Measurements from ENCODE around the gene GCH1.

- TF ChIP-seq HDAC2 (IDR thresholded peaks at IDR 0.05) (no peak), MYC (IDR thresholded peaks at IDR 0.05; ENCODE audit: borderline replicate concordance, low read length) (no peak), POLR2A (IDR thresholded peaks at IDR 0.05; ENCODE audit: low read length) (no peak), KDM5A (IDR thresholded peaks at IDR 0.05) (no peak), RNF2 (IDR thresholded peaks at IDR 0.05; ENCODE audit: borderline replicate concordance, low read depth) (no peak), ZC3H11A (IDR thresholded peaks at IDR 0.05) (no peak), MAX (IDR thresholded peaks at IDR 0.05) (no peak), EP300 (IDR thresholded peaks at IDR 0.05) (no peak), REST (IDR thresholded peaks at IDR 0.05) (no peak)
- TF ChIP-seq, protein P1, sequence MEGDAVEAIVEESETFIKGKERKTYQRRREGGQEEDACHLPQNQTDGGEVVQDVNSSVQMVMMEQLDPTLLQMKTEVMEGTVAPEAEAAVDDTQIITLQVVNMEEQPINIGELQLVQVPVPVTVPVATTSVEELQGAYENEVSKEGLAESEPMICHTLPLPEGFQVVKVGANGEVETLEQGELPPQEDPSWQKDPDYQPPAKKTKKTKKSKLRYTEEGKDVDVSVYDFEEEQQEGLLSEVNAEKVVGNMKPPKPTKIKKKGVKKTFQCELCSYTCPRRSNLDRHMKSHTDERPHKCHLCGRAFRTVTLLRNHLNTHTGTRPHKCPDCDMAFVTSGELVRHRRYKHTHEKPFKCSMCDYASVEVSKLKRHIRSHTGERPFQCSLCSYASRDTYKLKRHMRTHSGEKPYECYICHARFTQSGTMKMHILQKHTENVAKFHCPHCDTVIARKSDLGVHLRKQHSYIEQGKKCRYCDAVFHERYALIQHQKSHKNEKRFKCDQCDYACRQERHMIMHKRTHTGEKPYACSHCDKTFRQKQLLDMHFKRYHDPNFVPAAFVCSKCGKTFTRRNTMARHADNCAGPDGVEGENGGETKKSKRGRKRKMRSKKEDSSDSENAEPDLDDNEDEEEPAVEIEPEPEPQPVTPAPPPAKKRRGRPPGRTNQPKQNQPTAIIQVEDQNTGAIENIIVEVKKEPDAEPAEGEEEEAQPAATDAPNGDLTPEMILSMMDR (IDR thresholded peaks at IDR 0.05) = no peak
Measured at GRCh38 chr14:54817506-54817905, 85.1 kb downstream of the GCH1 start.

Measured in A549 (cell line).